GM21529 (cell line): ENCODE data around the gene XPO5.
"Not testable (repeated sequence)": the region's sequence is repeated elsewhere in the genome, so short reads cannot be mapped to it uniquely, and the experiment has no call there.

ENCODE experiments used
- ATAC-seq: cut with Tn5 transposase; IDR thresholded peaks from one replicate; pipeline ENCODE4 v1.9.1; 2021; ENCODE audit not compliant: unreplicated experiment

XPO5 gene

GRCh38 chr6:43588194-43588593 lies 12.4 kb upstream of the XPO5 start:
- ATAC-seq: no peak

- no peak for ATAC-seq
Observed at GRCh38 chr6:43584892-43585570, 9.2 kb upstream of the XPO5 start.

- no peak for ATAC-seq
Observed at GRCh38 chr6:43582911-43583310, 7.1 kb upstream of the XPO5 start.

- ATAC-seq: no peak
Observed at GRCh38 chr6:43579171-43579570, 3.3 kb upstream of the XPO5 start.

- no peak for ATAC-seq
Observed at GRCh38 chr6:43578748-43579147, 2.9 kb upstream of the XPO5 start.

- ATAC-seq: no peak
Observed at GRCh38 chr6:43575105-43575771, 600 bp downstream of the XPO5 start.

GRCh38 chr6:43572015-43572414 lies 3.8 kb downstream of the XPO5 start:
- ATAC-seq: no peak

- no peak for ATAC-seq
Observed at GRCh38 chr6:43570876-43571441, 4.9 kb downstream of the XPO5 start.

- no peak for ATAC-seq
Observed at GRCh38 chr6:43559328-43559727, 16.5 kb downstream of the XPO5 start.

GRCh38 chr6:43557620-43558019 lies 18.2 kb downstream of the XPO5 start:
- not testable (repeated sequence) for ATAC-seq

- no peak for ATAC-seq
Observed at GRCh38 chr6:43547222-43547621, 28.6 kb downstream of the XPO5 start.

- ATAC-seq: no peak
Observed at GRCh38 chr6:43544461-43544860, 31.4 kb downstream of the XPO5 start.

GRCh38 chr6:43541774-43542471 lies 33.9 kb downstream of the XPO5 start:
- ATAC-seq: no peak

- ATAC-seq: no peak
Observed at GRCh38 chr6:43540507-43540906, 35.3 kb downstream of the XPO5 start.

- not testable (repeated sequence) for ATAC-seq
Observed at GRCh38 chr6:43539409-43539808, 36.4 kb downstream of the XPO5 start.

- not testable (repeated sequence) for ATAC-seq
Observed at GRCh38 chr6:43538986-43539385, 36.9 kb downstream of the XPO5 start.

GRCh38 chr6:43532201-43532600 lies 43.6 kb downstream of the XPO5 start:
- no peak for ATAC-seq

- ATAC-seq: no peak
Observed at GRCh38 chr6:43524483-43524961, 51.3 kb downstream of the XPO5 start.

GRCh38 chr6:43523284-43523683 lies 52.6 kb downstream of the XPO5 start:
- no peak for ATAC-seq

- ATAC-seq: no peak
Observed at GRCh38 chr6:43522547-43523261, 53.1 kb downstream of the XPO5 start.

- no peak for ATAC-seq
Observed at GRCh38 chr6:43521836-43522235, 54.0 kb downstream of the XPO5 start.
